Prostate gland (tissue), 2 donors: ENCODE results near the gene QSOX1. TPM values are rescaled to one million over a fixed set of nuclear protein-coding genes. Genes with fewer than 3 reads are reported as not detected.

Experiments used
- DNase-seq: peaks from one replicate; pipeline ENCODE4 v3.0.0-alpha.2; 2019; ENCODE audit warnings: low spot score
- H3K27ac ChIP-seq, 2 donors: fragments of 200-600 bp; sonication (generic); 2 replicates each; pipeline ENCODE4 v1.5.1; 2017 to 2019
- H3K27me3 ChIP-seq: fragments of 200-600 bp; sonication (generic); replicated peaks from 2 replicates; pipeline ENCODE4 v1.5.1; 2019; ENCODE audit not compliant: insufficient read depth
- H3K36me3 ChIP-seq, 2 donors: fragments of 200-600 bp; sonication (generic); 1 replicate in 1 of 2; 2 replicates in 1 of 2; pipeline versions ENCODE4 v1.5.1 to v1.8.1; 2017 to 2019
- H3K4me1 ChIP-seq: fragments of 200-600 bp; sonication (generic); replicated peaks from 2 replicates; pipeline ENCODE4 v1.5.1; 2019
- H3K4me3 ChIP-seq, 2 donors: fragments of 200-600 bp; sonication (generic); 2 replicates each; pipeline ENCODE4 v1.5.1; 2017 to 2019
- H3K9me3 ChIP-seq: fragments of 200-600 bp; sonication (generic); 2 replicates; pipeline ENCODE4 v1.5.1; 2017
- CTCF ChIP-seq, 4 experiments: fragments of 200-600 bp in 2 of 4; fragments of 450-650 bp in 2 of 4; sonication (generic) in 2 of 4; IDR thresholded peaks; 1 replicate in 3 of 4; 2 replicates in 1 of 4; pipeline ENCODE4 v1.5.1; 2016 to 2019; ENCODE audit warnings: antibody characterized with exemption in 4 of 4, mild to moderate bottlenecking in 2 of 4, moderate library complexity in 2 of 4
- POLR2A ChIP-seq: fragments of 450-650 bp; IDR thresholded peaks from one replicate; pipeline ENCODE4 v1.6.1; 2016; ENCODE audit warnings: antibody characterized with exemption, mild to moderate bottlenecking
- POLR2AphosphoS5 ChIP-seq: sonication (generic); formaldehyde crosslinking; IDR thresholded peaks from one replicate; pipeline ENCODE4 v1.6.1; 2017; ENCODE audit warnings: antibody characterized with exemption
- WGBS: methylation state at CpG from one replicate; pipeline ENCODE4 v1.1.5; 2018; 5-methylcytosine and 5-hydroxymethylcytosine counted together
- intact Hi-C: fragments of 100-400 bp; cut with DNase I; formaldehyde crosslinking; loops from one replicate; pipeline ENCODE4 v1.14.2; 2022
- total RNA-seq, 2 donors: library from RNA; depleted of rRNA; stranded (reverse); fragments of >200 nt; gene quantifications; one replicate each; pipeline ENCODE4 v1.1.0, GENCODE V29; 2016

The QSOX1 gene
- total RNA-seq, 2 donors from 2014 or later: 77.3 to 471 TPM

DNA sequence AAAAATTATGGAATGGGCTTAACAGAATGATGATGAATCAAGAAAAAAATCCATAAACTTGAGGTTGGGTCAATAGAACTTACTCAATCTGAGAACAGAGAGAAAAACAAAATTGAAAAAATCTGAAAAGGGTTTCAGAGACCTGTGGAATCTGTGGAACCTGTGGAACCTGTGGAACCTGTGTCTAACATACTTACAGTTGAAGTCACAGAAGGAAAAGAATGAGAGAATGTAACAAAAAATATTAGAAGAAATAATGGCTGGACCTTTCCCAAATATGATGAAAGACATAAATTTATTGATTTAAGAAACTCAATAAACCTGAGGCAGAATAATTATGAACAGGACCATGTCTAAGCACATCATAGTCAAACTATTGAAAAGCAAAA lies 17.7 kb upstream of the QSOX1 start:
- no peak for TF ChIP-seq POLR2A
- no peak for TF ChIP-seq POLR2AphosphoS5
- no peak for TF ChIP-seq CTCF (IDR thresholded peaks at IDR 0.05)
- Histone ChIP-seq H3K36me3 (no peaks in the 10 kb centered on the region), H3K27me3 (peaks cover 2% of the 10 kb centered on the region), H3K27ac (no peak overlapping the region), H3K4me1 (no peaks in the 10 kb centered on the region), H3K9me3 (no peaks in the 10 kb centered on the region), H3K4me3 (no peak overlapping the region)
- intact Hi-C loops: no loop called here
- no peak for DNase-seq

GRCh38 chr1:180137776-180138175 lies 16.9 kb upstream of the QSOX1 start:
- Histone ChIP-seq H3K27ac (no peak overlapping the region), H3K36me3 (no peaks in the 10 kb centered on the region), H3K4me3 (no peak overlapping the region), H3K9me3 (no peaks in the 10 kb centered on the region), H3K27me3 (peaks cover 2% of the 10 kb centered on the region), H3K4me1 (no peaks in the 10 kb centered on the region)
- WGBS: 30% methylated on average over 2 of the region's 2 CpGs
- no peak for DNase-seq
- TF ChIP-seq POLR2A: no peak
- no peak for TF ChIP-seq POLR2AphosphoS5
- TF ChIP-seq CTCF (IDR thresholded peaks at IDR 0.05): no peak
- intact Hi-C loops: no loop called here

- H3K4me1 ChIP-seq: no peaks in the 10 kb centered on the region
- H3K27me3 ChIP-seq: no peaks in the 10 kb centered on the region
- no peaks in the 10 kb centered on the region for H3K9me3 ChIP-seq
- no peaks in the 10 kb centered on the region for H3K36me3 ChIP-seq
- DNase-seq: no peak
- intact Hi-C loops: no loop called here
- 82% methylated on average over 6 of the region's 6 CpGs for WGBS
- TF ChIP-seq POLR2A (no peak), POLR2AphosphoS5 (no peak), CTCF (IDR thresholded peaks at IDR 0.05) (no peak)
- no peak overlapping the region for H3K4me3 ChIP-seq
- no peak overlapping the region for H3K27ac ChIP-seq
These were observed 13.2 kb upstream of the QSOX1 start for GRCh38 chr1:180141381-180141934.

DNA sequence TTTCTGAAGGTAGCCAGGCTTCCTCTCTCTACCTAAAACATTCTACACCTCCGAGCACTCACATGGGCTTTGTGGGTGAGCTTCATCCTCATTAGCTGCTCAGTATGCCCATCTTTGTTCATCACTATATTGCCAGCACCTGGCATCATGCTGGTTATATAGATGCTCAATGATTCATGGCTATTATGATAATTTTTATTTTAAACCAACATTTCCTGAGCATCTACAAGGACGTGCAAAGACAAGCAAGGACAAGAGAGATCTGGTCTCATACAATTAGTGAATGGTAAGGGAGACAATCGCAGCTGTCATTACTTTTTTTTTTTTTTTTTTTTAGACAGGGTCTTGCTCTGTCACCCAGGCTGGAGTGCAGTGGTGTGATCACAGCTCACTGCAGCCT lies 11.3 kb upstream of the QSOX1 start:
- intact Hi-C loops: no loop called here
- Histone ChIP-seq H3K9me3 (no peaks in the 10 kb centered on the region), H3K4me1 (no peaks in the 10 kb centered on the region), H3K27ac (no peak overlapping the region), H3K4me3 (no peak overlapping the region), H3K27me3 (no peaks in the 10 kb centered on the region), H3K36me3 (no peaks in the 10 kb centered on the region)
- no peak for DNase-seq
- TF ChIP-seq POLR2A: no peak
- no peak for TF ChIP-seq CTCF (IDR thresholded peaks at IDR 0.05)
- no peak for TF ChIP-seq POLR2AphosphoS5
- 65% methylated on average over 3 of the region's 3 CpGs for WGBS

DNA sequence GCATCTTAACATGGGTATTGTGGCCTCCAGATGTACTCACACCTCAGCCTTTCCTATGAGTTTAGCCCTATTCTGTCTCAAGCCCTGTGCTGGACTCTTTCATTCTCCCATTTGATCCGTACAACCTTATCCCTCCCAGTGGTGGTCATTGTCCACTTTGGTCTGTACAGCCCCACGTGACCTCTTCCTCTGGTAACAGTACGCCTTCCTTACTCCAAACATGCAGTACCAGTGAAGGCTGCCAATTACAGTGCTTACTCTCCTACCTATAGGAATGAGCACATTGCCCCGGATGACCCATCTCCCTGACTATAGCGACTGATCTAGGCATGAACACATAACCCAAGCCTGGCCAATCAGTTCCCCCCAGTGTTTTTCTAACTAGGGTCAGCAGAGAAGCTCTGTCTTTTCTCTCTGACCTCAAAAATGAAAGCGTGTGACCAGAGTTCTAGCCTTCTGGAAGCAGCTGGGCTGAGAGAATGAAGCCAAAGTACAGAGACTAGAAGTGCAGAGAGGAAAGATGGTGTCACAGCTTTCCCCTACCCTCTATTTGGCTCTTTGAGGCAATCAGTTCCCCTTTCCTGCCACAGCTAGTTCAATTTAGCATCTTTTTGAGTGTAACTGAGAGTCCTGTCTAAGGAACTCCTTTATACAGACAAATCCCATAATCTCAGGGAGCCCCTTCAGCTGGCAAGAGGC lies 9.9 kb upstream of the QSOX1 start:
- intact Hi-C loops: no loop called here
- Histone ChIP-seq H3K4me1 (no peaks in the 10 kb centered on the region), H3K36me3 (no peaks in the 10 kb centered on the region), H3K27me3 (no peaks in the 10 kb centered on the region), H3K4me3 (no peak overlapping the region), H3K9me3 (no peaks in the 10 kb centered on the region), H3K27ac (no peak overlapping the region)
- WGBS: 79% methylated on average over 6 of the region's 6 CpGs
- TF ChIP-seq POLR2AphosphoS5 (no peak), POLR2A (no peak), CTCF (IDR thresholded peaks at IDR 0.05) (no peak)
- DNase-seq: no peak
